Stomach (tissue), 9 donors: ENCODE data around the gene PKP1. TPM values are rescaled to one million over a fixed set of nuclear protein-coding genes. Genes with fewer than 3 reads are reported as not detected.

Experiments
- DNase-seq, 2 donors: peaks; one replicate each; pipeline versions ENCODE4 v3.0.0 to v3.0.0-alpha.2; 2013 to 2019
- H3K27ac ChIP-seq, 5 donors: fragments of 200-600 bp in 4 of 5; sonication (generic) in 4 of 5; one replicate each; pipeline ENCODE4 v1.5.1; 2013 to 2019; ENCODE audit warnings: mild to moderate bottlenecking in 1 of 5, moderate library complexity in 1 of 5
- H3K27me3 ChIP-seq, 3 donors: fragments of 200-600 bp; sonication (generic); one replicate each; pipeline ENCODE4 v1.5.1; 2017 to 2019; ENCODE audit warnings: mixed run types in 1 of 3
- H3K36me3 ChIP-seq, 4 donors: fragments of 200-600 bp; sonication (generic); 1 replicate in 3 of 4; 2 replicates in 1 of 4; pipeline ENCODE4 v1.5.1; 2016 to 2019
- H3K4me1 ChIP-seq, 4 donors: fragments of 200-600 bp; sonication (generic); one replicate each; pipeline ENCODE4 v1.5.1; 2016 to 2019
- H3K4me3 ChIP-seq, 4 donors: fragments of 200-600 bp; sonication (generic) in 3 of 4; one replicate each; pipeline ENCODE4 v1.5.1; 2016 to 2019; ENCODE audit warnings: mild to moderate bottlenecking in 1 of 4
- H3K9me3 ChIP-seq, 4 donors: fragments of 200-600 bp; sonication (generic); one replicate each; pipeline ENCODE4 v1.5.1; 2016 to 2019
- CTCF ChIP-seq, 7 experiments: fragments of 450-650 bp in 4 of 7; fragments of 200-600 bp in 3 of 7; sonication (generic) in 3 of 7; IDR thresholded peaks; one replicate each; pipeline ENCODE4 v1.5.1; 2016 to 2019; ENCODE audit warnings: antibody characterized with exemption in 7 of 7, control low read depth in 2 of 7, mild to moderate bottlenecking in 1 of 7
- EP300 ChIP-seq: sonication (generic); formaldehyde crosslinking; IDR thresholded peaks from one replicate; pipeline ENCODE4 v1.6.1; 2017; ENCODE audit warnings: antibody characterized with exemption
- POLR2A ChIP-seq, 4 donors: fragments of 450-650 bp; IDR thresholded peaks; one replicate each; pipeline ENCODE4 v1.6.1; 2016; ENCODE audit warnings: antibody characterized with exemption in 4 of 4, control low read depth in 2 of 4, mild to moderate bottlenecking in 1 of 4, moderate library complexity in 1 of 4
- POLR2AphosphoS5 ChIP-seq, 3 donors: sonication (generic); formaldehyde crosslinking; IDR thresholded peaks; one replicate each; pipeline ENCODE4 v1.6.1; 2016; ENCODE audit warnings: antibody characterized with exemption in 3 of 3
- WGBS, 5 donors: extraction: QIAGEN DNeasy Blood & Tissue Kit in 3 of 5; methylation state at CpG; one replicate each; pipeline versions ENCODE4 v1.1.5 to v1.1.7; 2013 to 2018; 5-methylcytosine and 5-hydroxymethylcytosine counted together
- intact Hi-C: fragments of 100-400 bp; cut with DNase I; formaldehyde crosslinking; loops from one replicate; pipeline ENCODE4 v1.15.1; 2023; ENCODE audit warnings: low total_unique reads
- polyA plus RNA-seq, 3 donors: library from polyadenylated mRNA; stranded (reverse); fragments of 200-250 nt; gene quantifications; one replicate each; pipeline ENCODE4 v1.2.3, GENCODE V29; 2013
- total RNA-seq, 5 donors: library from RNA; depleted of rRNA; stranded (reverse); fragments of >200 nt; gene quantifications; one replicate each; pipeline versions ENCODE4 v1.1.0 to v1.2.3, GENCODE V29; 2014 to 2016
- donor health status: healthy with polysubstance abuse.
- donor health status: Bipolar disorder and iron deficiency.
- donor health status: healthy.

Gene PKP1
- total and polyA plus RNA-seq, 8 donors, result under 0.01 to 42.2 (median 0.40) TPM; not detected in 2

DNA sequence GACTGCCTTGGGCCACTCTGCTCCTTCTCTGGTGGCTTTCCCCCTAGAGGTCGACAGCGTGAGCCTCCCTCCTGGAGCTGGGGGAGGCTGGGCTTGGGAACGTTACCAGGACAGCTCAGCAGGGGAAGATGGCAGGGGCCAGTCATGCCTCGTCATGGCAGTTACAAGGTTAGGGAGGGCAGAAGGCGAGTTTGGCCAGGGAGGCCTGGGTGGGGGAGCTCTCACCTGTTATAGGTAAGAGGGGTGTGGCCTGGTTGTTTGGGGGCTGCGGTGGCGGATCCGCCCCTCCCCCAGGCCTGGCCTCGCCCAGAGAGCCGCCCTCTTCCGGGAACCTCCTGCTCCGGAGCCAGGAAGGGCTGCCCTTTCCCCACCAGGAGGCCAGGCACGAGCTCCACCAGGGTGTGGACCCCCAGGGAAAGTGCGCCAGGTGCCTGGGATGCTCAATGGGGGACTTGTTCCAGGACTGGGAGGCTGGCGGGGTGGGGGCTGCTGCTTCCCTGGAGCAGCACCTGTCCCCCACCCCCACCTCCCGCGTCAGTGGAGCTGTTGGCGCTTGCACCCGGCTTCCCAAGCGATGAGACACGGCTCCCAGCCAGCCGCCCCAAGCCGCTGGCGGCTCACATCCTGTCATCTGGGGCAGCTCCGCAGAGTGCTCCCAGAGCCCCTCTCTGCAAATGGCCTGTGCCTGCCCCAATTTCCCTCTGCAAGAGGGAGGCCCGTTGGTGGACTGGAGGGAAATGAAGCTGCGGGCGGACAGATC, 23.6 kb upstream of the PKP1 start:
- Histone ChIP-seq H3K27ac (no peak overlapping the region), H3K27me3 (peaks cover 8 to 58% (median 14%) of the 10 kb centered on the region in 3 donors), H3K9me3 (no peaks in the 10 kb centered on the region), H3K4me3 (peak overlapping the region in 3 of 4 donors; percentile 7 to 25 (median 21)), H3K4me1 (peaks cover 10 to 15% (median 12%) of the 10 kb centered on the region in 4 donors), H3K36me3 (no peaks in the 10 kb centered on the region)
- 4 to 7% (median 5%) methylated on average over 10 to 28 of the region's 28 CpGs for WGBS, 5 donors
- intact Hi-C loops, result no loop called here
- DNase-seq, result peak in 1 of 2 donors; percentile 71
- TF ChIP-seq CTCF (IDR thresholded peaks at IDR 0.05) (no peak), EP300 (no peak), POLR2A (IDR thresholded peaks at IDR 0.05) (no peak), POLR2AphosphoS5 (IDR thresholded peaks at IDR 0.05) (no peak)

DNA sequence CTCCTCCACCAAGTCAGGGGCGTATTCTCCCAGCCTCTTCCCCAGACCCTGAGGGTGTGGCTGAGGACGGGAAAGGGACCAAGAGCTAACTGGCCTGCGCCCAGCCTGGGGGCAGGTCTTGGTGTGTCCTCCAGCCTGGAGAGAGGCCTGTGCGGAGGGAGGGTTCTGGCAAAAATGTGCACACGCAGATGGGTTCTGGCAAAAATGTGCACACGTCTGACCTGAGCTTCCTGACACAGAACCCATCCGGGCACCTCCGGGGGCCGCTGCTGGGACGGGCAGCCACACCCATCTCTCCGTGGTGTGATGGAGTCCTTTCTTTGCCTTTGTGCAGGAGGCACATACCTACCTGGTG, 23.1 kb upstream of the PKP1 start:
- 11 to 32% (median 13%) methylated on average over 10 to 11 of the region's 11 CpGs for WGBS, 5 donors
- TF ChIP-seq POLR2A (IDR thresholded peaks at IDR 0.05) (no peak), POLR2AphosphoS5 (IDR thresholded peaks at IDR 0.05) (no peak), CTCF (IDR thresholded peaks at IDR 0.05) (no peak), EP300 (no peak)
- DNase-seq, result no peak
- H3K27me3 ChIP-seq, result peaks cover 8 to 55% (median 14%) of the 10 kb centered on the region in 3 donors
- H3K27ac ChIP-seq, result no peak overlapping the region
- H3K4me3 ChIP-seq, result peak overlapping the region in 2 of 4 donors; percentile 21 to 25
- no peaks in the 10 kb centered on the region for H3K9me3 ChIP-seq
- no peaks in the 10 kb centered on the region for H3K36me3 ChIP-seq
- intact Hi-C loops, result no loop called here
- peaks cover 10 to 13% (median 10%) of the 10 kb centered on the region in 4 donors for H3K4me1 ChIP-seq

GRCh38 chr1:201260648-201261311, 22.5 kb upstream of the PKP1 start:
- peaks cover 10 to 13% (median 10%) of the 10 kb centered on the region in 4 donors for H3K4me1 ChIP-seq
- no peaks in the 10 kb centered on the region for H3K9me3 ChIP-seq
- intact Hi-C loops, result no loop called here
- H3K36me3 ChIP-seq, result no peaks in the 10 kb centered on the region
- DNase-seq, result no peak
- H3K27me3 ChIP-seq, result peaks cover 8 to 50% (median 14%) of the 10 kb centered on the region in 3 donors
- no peak overlapping the region for H3K27ac ChIP-seq
- 79 to 92% (median 87%) methylated on average over 8 of the region's 8 CpGs for WGBS, 5 donors
- H3K4me3 ChIP-seq, result no peak overlapping the region
- no peak for TF ChIP-seq CTCF (IDR thresholded peaks at IDR 0.05)
- TF ChIP-seq POLR2A (IDR thresholded peaks at IDR 0.05), result no peak
- no peak for TF ChIP-seq EP300
- no peak for TF ChIP-seq POLR2AphosphoS5 (IDR thresholded peaks at IDR 0.05)

DNA sequence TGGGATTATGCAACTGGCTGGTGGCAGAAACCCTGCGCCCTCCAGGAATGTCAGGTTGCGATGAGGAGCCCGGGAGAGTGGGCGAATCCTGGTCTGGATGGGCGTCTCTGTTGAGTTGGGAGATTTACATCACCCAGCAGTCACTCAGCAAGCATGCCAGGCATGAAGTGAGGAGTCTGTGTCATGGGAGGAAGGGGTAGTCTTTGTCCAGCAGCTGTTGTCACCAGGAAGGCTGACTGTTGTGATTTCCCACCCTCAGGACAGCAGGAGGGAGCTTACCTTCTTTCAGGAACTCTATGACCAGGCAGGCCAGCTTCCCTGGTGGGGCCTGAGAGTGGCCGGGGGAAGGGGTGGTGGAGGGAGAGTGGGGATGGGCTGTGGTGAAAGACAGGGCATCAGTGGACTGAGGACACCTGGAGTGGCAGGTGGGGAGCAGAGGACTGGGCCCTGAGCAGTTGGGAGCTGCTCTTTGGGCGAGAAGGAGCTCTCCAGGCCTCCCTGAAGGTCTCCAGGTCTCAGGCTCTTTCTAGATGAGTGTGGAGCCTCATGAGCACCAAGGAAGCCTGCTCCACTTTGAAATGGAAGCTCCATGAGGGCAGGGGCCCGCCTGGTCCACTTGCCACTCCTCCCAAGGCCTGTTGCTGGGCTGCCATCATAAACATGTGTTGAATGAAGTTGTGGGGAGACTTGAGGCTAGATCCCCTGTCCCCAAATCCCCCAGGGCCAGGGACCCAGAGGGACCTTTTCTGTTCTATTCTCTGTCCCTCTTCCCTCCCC, 21.3 kb upstream of the PKP1 start:
- no peaks in the 10 kb centered on the region for H3K9me3 ChIP-seq
- H3K36me3 ChIP-seq, result no peaks in the 10 kb centered on the region
- H3K4me3 ChIP-seq, result no peak overlapping the region
- intact Hi-C loops, result no loop called here
- WGBS, 5 donors, result 77 to 93% (median 90%) methylated on average over 8 of the region's 8 CpGs
- peaks cover 8 to 55% (median 14%) of the 10 kb centered on the region in 3 donors for H3K27me3 ChIP-seq
- TF ChIP-seq POLR2AphosphoS5 (IDR thresholded peaks at IDR 0.05), result no peak
- no peak for TF ChIP-seq POLR2A (IDR thresholded peaks at IDR 0.05)
- no peak for TF ChIP-seq EP300
- TF ChIP-seq CTCF (IDR thresholded peaks at IDR 0.05), result no peak
- H3K4me1 ChIP-seq, result peaks cover 10 to 13% (median 10%) of the 10 kb centered on the region in 4 donors
- H3K27ac ChIP-seq, result no peak overlapping the region
- no peak for DNase-seq
